IPS-NIHi7 (cell line): ENCODE measurements around the gene CYB5R3.
A peak's percentile ranks its signal among the peaks of the same experiment; 100 is the strongest.

Experiments used
- DNase-seq: peaks from one replicate; pipeline ENCODE4 v3.0.0; 2012; ENCODE audit warnings: mixed read lengths; ENCODE audit errors: extremely low spot score

The CYB5R3 gene

GRCh38 chr22:42649246-42650099, at the start of gene CYB5R3:
TSS of gene CYB5R3 (minus strand) at chr22:42649392. CDS start at chr22:42649315, 77 bp downstream.
- peak; percentile 98 for DNase-seq

GRCh38 chr22:42697542-42698013, 48.4 kb upstream of the CYB5R3 start:
- no peak for DNase-seq

GRCh38 chr22:42696331-42696967, 47.3 kb upstream of the CYB5R3 start:
- DNase-seq, result no peak

- no peak for DNase-seq
These were observed 46.1 kb upstream of the CYB5R3 start for GRCh38 chr22:42695294-42695693.

- no peak for DNase-seq
These were observed 44.8 kb upstream of the CYB5R3 start for GRCh38 chr22:42693763-42694683.

- no peak for DNase-seq
These were observed 44.0 kb upstream of the CYB5R3 start for GRCh38 chr22:42693055-42693762.

- no peak for DNase-seq
These were observed 43.3 kb upstream of the CYB5R3 start for GRCh38 chr22:42692239-42693054.

GRCh38 chr22:42691440-42691839, 42.2 kb upstream of the CYB5R3 start:
- no peak for DNase-seq

GRCh38 chr22:42688241-42689211, 39.3 kb upstream of the CYB5R3 start:
- peak; percentile 78 for DNase-seq

GRCh38 chr22:42686756-42687491, 37.7 kb upstream of the CYB5R3 start:
- no peak for DNase-seq

- no peak for DNase-seq
These were observed 36.9 kb upstream of the CYB5R3 start for GRCh38 chr22:42685941-42686653.

GRCh38 chr22:42684462-42685195, 35.4 kb upstream of the CYB5R3 start:
- DNase-seq, result no peak

- no peak for DNase-seq
These were observed 34.5 kb upstream of the CYB5R3 start for GRCh38 chr22:42683578-42684283.

GRCh38 chr22:42682113-42682851, 33.1 kb upstream of the CYB5R3 start:
- DNase-seq, result no peak

GRCh38 chr22:42680648-42681047, 31.5 kb upstream of the CYB5R3 start:
- DNase-seq, result no peak

GRCh38 chr22:42679691-42680090, 30.5 kb upstream of the CYB5R3 start:
- no peak for DNase-seq
